ENCODE data around the gene SYT6.
"Not testable (repeated sequence)": the region's sequence is repeated elsewhere in the genome, so short reads cannot be mapped to it uniquely, and the experiment has no call there.

SYT6 gene

GRCh38 chr1:114065671-114066070 is 88.0 kb downstream of the SYT6 start:
- not testable (repeated sequence) for DNase-seq

GRCh38 chr1:114063544-114063943 is 90.1 kb downstream of the SYT6 start:
- DNase-seq: no peak

GRCh38 chr1:114062477-114063099 is 91.1 kb downstream of the SYT6 start:
- no peak for DNase-seq

GRCh38 chr1:114061121-114061830 is 92.4 kb downstream of the SYT6 start:
- no peak for DNase-seq

GRCh38 chr1:114058236-114058635 is 95.4 kb downstream of the SYT6 start:
- DNase-seq: not testable (repeated sequence)

GRCh38 chr1:114054148-114054547 is 99.5 kb downstream of the SYT6 start:
- DNase-seq: no peak

GRCh38 chr1:114048232-114048631 is 105.4 kb downstream of the SYT6 start:
- DNase-seq: no peak

- no peak for DNase-seq
Measured at GRCh38 chr1:114043548-114043947, 110.1 kb downstream of the SYT6 start.

- no peak for DNase-seq
Measured at GRCh38 chr1:114043054-114043453, 110.6 kb downstream of the SYT6 start.

- no peak for DNase-seq
Measured at GRCh38 chr1:114040273-114041015, 113.2 kb downstream of the SYT6 start.
